OCI-LY1 (cell line): ENCODE data around the gene ZMIZ1.

Experiments used
- H2AFZ ChIP-seq: fragments of 200-600 bp; sonication (generic), shearing (Covaris generic); 2 replicates; pipeline ENCODE4 v1.6.0; 2014; ENCODE audit warnings: antibody characterized with exemption, mild to moderate bottlenecking, low read length
- H3F3A ChIP-seq: fragments of 200-600 bp; sonication (generic), shearing (Covaris generic); 2 replicates; pipeline ENCODE4 v1.6.0; 2014; ENCODE audit warnings: mild to moderate bottlenecking, antibody characterized with exemption, low read length, moderate library complexity; ENCODE audit not compliant: insufficient read depth
- H3K27ac ChIP-seq: fragments of 200-600 bp; sonication (generic); 2 replicates; pipeline ENCODE4 v1.5.1; 2014; ENCODE audit warnings: low read length, mixed run types, mild to moderate bottlenecking, low read depth; ENCODE audit not compliant: poor library complexity, severe bottlenecking
- H3K27me3 ChIP-seq: fragments of 200-600 bp; sonication (generic); 2 replicates; pipeline ENCODE4 v1.6.0; 2014; ENCODE audit warnings: antibody characterized with exemption, mild to moderate bottlenecking, low read length, moderate library complexity; ENCODE audit not compliant: insufficient read depth
- H3K36me3 ChIP-seq: fragments of 200-600 bp; sonication (generic); 2 replicates; pipeline ENCODE4 v1.6.1; 2014; ENCODE audit warnings: mild to moderate bottlenecking, antibody characterized with exemption, low read length, moderate library complexity, mixed read lengths; ENCODE audit not compliant: insufficient read depth
- H3K4me1 ChIP-seq: fragments of 200-600 bp; sonication (generic); 2 replicates; pipeline ENCODE4 v1.5.1; 2014; ENCODE audit warnings: mild to moderate bottlenecking, low read length, moderate library complexity; ENCODE audit not compliant: insufficient read depth, severe bottlenecking
- H3K4me2 ChIP-seq: fragments of 200-600 bp; sonication (generic), shearing (Covaris generic); 2 replicates; pipeline ENCODE4 v1.6.1; 2014; ENCODE audit warnings: low read length
- H3K4me3 ChIP-seq: fragments of 200-600 bp; sonication (generic); 2 replicates; pipeline ENCODE4 v1.5.1; 2014; ENCODE audit warnings: low read length, low read depth, mild to moderate bottlenecking, mixed read lengths; ENCODE audit not compliant: poor library complexity, severe bottlenecking
- H3K79me2 ChIP-seq: fragments of 200-600 bp; shearing (Covaris generic); 2 replicates; pipeline ENCODE4 v1.6.1; 2016; ENCODE audit warnings: mixed run types, low read length, mixed read lengths; ENCODE audit not compliant: insufficient read depth
- H3K9ac ChIP-seq: fragments of 200-600 bp; sonication (generic), shearing (Covaris generic); 2 replicates; pipeline ENCODE4 v1.6.1; 2014; ENCODE audit warnings: mild to moderate bottlenecking, low read length, mixed read lengths
- H3K9me2 ChIP-seq: fragments of 200-600 bp; sonication (generic), shearing (Covaris generic); 2 replicates; pipeline ENCODE4 v1.6.1; 2014; ENCODE audit warnings: low read depth, mild to moderate bottlenecking, low read length, mixed read lengths
- H3K9me3 ChIP-seq: fragments of 200-600 bp; shearing (Covaris generic); 2 replicates; pipeline ENCODE4 v1.6.1; 2014; ENCODE audit warnings: low read length, mixed read lengths
- H4K20me1 ChIP-seq: fragments of 200-600 bp; sonication (generic), shearing (Covaris generic); 2 replicates; pipeline ENCODE4 v1.6.0; 2016; ENCODE audit warnings: mild to moderate bottlenecking, low read length; ENCODE audit not compliant: insufficient read depth
- CTCF ChIP-seq: fragments of 200-600 bp; sonication (generic), shearing (Covaris generic); IDR thresholded peaks from 2 replicates; pipeline ENCODE4 v1.5.1; 2017; ENCODE audit warnings: mild to moderate bottlenecking, antibody characterized with exemption, low read length, moderate library complexity, mixed read lengths
- EZH2 ChIP-seq: fragments of 200-600 bp; sonication (generic), shearing (Covaris generic); IDR thresholded peaks from 2 replicates; pipeline ENCODE4 v1.8.0; 2017; ENCODE audit warnings: borderline replicate concordance, mixed run types, mild to moderate bottlenecking, antibody characterized with exemption, low read length, moderate library complexity, mixed read lengths

ZMIZ1 gene

GRCh38 chr10:79200346-79200745, 131.6 kb downstream of the ZMIZ1 start:
- Histone ChIP-seq H4K20me1 (no peaks in the 10 kb centered on the region), H3K27ac (no peak overlapping the region), H3K9ac (no peak overlapping the region), H3K4me2 (no peak overlapping the region), H3F3A (no peaks in the 10 kb centered on the region), H3K36me3 (no peaks in the 10 kb centered on the region), H3K9me3 (no peaks in the 10 kb centered on the region), H2AFZ (no peak overlapping the region), H3K27me3 (no peaks in the 10 kb centered on the region), H3K4me3 (no peak overlapping the region), H3K9me2 (no peaks in the 10 kb centered on the region), H3K79me2 (no peaks in the 10 kb centered on the region), H3K4me1 (no peaks in the 10 kb centered on the region)
- TF ChIP-seq EZH2 (no peak), CTCF (no peak)

- no peak overlapping the region for H3K4me2 ChIP-seq
- H3K9me2 ChIP-seq, result no peaks in the 10 kb centered on the region
- H3K36me3 ChIP-seq, result no peaks in the 10 kb centered on the region
- no peaks in the 10 kb centered on the region for H4K20me1 ChIP-seq
- no peak overlapping the region for H3K27ac ChIP-seq
- TF ChIP-seq EZH2, result no peak
- no peak for TF ChIP-seq CTCF
- H3K4me3 ChIP-seq, result no peak overlapping the region
- no peak overlapping the region for H3K9ac ChIP-seq
- H3K4me1 ChIP-seq, result no peaks in the 10 kb centered on the region
- no peak overlapping the region for H2AFZ ChIP-seq
- no peaks in the 10 kb centered on the region for H3F3A ChIP-seq
- no peaks in the 10 kb centered on the region for H3K27me3 ChIP-seq
- no peaks in the 10 kb centered on the region for H3K9me3 ChIP-seq
- no peaks in the 10 kb centered on the region for H3K79me2 ChIP-seq
These were observed 132.9 kb downstream of the ZMIZ1 start for GRCh38 chr10:79201706-79202105.

GRCh38 chr10:79202188-79203013, 133.6 kb downstream of the ZMIZ1 start:
- no peaks in the 10 kb centered on the region for H3K4me1 ChIP-seq
- no peaks in the 10 kb centered on the region for H3K9me3 ChIP-seq
- TF ChIP-seq EZH2 (no peak), CTCF (peak; percentile 68)
- H3K36me3 ChIP-seq, result no peaks in the 10 kb centered on the region
- no peaks in the 10 kb centered on the region for H3K79me2 ChIP-seq
- H3K27me3 ChIP-seq, result no peaks in the 10 kb centered on the region
- no peak overlapping the region for H3K4me3 ChIP-seq
- no peak overlapping the region for H2AFZ ChIP-seq
- no peak overlapping the region for H3K9ac ChIP-seq
- no peak overlapping the region for H3K4me2 ChIP-seq
- H4K20me1 ChIP-seq, result no peaks in the 10 kb centered on the region
- no peaks in the 10 kb centered on the region for H3K9me2 ChIP-seq
- no peaks in the 10 kb centered on the region for H3F3A ChIP-seq
- H3K27ac ChIP-seq, result no peak overlapping the region
